DMS79 treated with DMSO at 0.1 percent for 48 hours (cell line): ENCODE results near the gene C1QTNF4.
A peak's percentile ranks its signal among the peaks of the same experiment; 100 is the strongest.
"Not testable (repeated sequence)": the region's sequence is repeated elsewhere in the genome, so short reads cannot be mapped to it uniquely, and the experiment has no call there.

Experiments used
- DNase-seq: peaks from one replicate; lab custom pipeline; 2025; lab: John Stamatoyannopoulos, UW

C1QTNF4 gene

GRCh38 chr11:47566149-47566698 is 28.0 kb downstream of the C1QTNF4 start:
- DNase-seq, result peak; percentile 28

DNA sequence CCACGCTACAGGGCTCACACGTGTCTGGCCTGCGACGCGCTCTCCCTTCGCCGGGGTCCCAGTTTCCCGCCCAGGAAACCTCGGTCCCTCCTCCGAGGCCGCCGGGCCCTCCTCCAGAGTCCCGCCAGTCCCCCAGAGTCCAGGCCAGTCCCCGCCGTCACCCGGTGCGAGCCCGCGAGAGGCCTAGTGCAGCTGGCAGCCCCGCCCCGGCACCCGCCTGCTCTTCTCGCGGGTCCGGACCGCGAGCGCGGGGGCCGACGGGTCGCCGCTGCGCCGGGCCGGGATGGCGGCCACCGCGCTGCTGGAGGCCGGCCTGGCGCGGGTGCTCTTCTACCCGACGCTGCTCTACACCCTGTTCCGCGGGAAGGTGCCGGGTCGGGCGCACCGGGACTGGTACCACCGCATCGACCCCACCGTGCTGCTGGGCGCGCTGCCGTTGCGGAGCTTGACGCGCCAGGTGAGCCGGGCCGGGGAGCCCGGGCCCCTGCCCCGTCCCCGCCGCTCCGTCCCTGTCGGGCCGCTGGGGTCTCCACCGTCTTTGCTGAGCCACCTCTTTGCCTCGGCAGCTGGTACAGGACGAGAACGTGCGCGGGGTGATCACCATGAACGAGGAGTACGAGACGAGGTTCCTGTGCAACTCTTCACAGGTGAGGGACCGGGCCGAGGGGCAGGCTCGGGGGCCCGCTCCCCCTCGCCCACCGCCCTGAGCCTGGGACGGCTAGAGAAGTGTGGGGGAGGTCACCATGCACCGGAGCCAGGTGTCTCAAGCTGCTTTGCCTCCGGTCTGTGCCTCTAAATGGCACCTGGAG is 28.7 kb downstream of the C1QTNF4 start, which contains the start of gene PTPMT1:
TSS of gene PTPMT1 (plus strand) at position 260 of the 809 bp plus-strand sequence. CDS start at position 284, 24 bp downstream.
- peak; percentile 37 for DNase-seq

- no peak for DNase-seq
These were observed 29.3 kb downstream of the C1QTNF4 start for GRCh38 chr11:47564933-47565339.

GRCh38 chr11:47564366-47564765 is 29.8 kb downstream of the C1QTNF4 start:
- not testable (repeated sequence) for DNase-seq

GRCh38 chr11:47562393-47562792 is 31.8 kb downstream of the C1QTNF4 start:
- DNase-seq, result not testable (repeated sequence)

DNA sequence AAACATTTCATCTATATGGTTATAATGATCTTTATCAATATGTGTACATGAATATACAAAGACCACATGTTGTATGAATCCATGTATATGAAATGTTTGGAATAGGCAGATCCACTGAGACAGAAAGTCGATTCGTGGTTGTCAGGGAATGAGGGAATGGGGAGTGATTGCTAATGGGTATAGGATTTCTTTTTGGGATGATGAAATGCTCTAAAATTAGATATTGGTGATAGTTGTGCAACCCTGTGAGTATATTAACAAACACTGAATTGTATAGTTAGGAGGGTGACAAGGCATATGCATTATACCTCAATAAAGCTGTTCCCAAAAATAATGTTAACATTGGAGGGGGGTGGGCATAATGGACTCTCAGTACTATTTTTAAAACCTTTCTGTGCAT is 33.8 kb downstream of the C1QTNF4 start:
- no peak for DNase-seq

DNA sequence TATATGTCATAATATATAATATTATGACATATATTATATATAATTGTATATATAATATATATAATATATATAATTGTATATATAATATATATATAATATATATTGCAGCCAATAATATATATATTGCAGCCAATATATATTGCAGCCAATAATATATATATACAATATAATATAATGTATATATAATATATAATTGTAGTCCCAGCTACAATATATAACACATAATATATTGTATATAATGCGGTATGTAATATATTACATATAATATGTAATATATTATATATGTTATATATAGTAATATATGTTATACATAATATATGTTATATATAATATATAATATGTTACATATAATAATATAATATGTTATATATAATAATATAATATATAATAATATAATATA is 35.5 kb downstream of the C1QTNF4 start:
- no peak for DNase-seq

- DNase-seq, result not testable (repeated sequence)
These were observed 37.2 kb downstream of the C1QTNF4 start for GRCh38 chr11:47557004-47557403.

GRCh38 chr11:47553406-47553743 is 40.8 kb downstream of the C1QTNF4 start:
- DNase-seq, result no peak

- DNase-seq, result peak; percentile 88
These were observed 41.4 kb downstream of the C1QTNF4 start, which contains the start of gene CELF1 for GRCh38 chr11:47552566-47553405. CELF1 (minus strand) TSS chr11:47553132; CDS start chr11:47499523, 53,609 bp downstream.

GRCh38 chr11:47552056-47552565 is 42.1 kb downstream of the C1QTNF4 start:
- DNase-seq, result peak; percentile 15

DNA sequence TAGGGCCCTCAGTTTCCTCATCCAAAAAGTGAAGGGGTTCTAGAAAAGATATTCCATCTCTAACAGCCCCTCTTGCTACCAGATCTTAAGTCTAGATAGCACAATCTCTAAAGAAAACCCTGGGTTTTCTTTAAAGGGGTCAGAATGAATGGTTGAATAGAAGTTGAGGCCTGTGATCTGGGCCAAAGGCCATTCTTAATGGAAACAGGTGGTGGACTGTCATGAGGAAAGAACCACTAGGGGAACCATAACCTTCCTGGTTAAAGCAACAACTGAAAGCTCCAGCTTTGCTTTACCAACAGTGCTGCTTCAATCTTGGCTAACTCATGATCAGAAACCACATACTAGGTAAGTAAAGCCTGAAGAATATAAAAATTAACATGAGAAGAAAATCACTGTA is 43.1 kb downstream of the C1QTNF4 start:
- no peak for DNase-seq

DNA sequence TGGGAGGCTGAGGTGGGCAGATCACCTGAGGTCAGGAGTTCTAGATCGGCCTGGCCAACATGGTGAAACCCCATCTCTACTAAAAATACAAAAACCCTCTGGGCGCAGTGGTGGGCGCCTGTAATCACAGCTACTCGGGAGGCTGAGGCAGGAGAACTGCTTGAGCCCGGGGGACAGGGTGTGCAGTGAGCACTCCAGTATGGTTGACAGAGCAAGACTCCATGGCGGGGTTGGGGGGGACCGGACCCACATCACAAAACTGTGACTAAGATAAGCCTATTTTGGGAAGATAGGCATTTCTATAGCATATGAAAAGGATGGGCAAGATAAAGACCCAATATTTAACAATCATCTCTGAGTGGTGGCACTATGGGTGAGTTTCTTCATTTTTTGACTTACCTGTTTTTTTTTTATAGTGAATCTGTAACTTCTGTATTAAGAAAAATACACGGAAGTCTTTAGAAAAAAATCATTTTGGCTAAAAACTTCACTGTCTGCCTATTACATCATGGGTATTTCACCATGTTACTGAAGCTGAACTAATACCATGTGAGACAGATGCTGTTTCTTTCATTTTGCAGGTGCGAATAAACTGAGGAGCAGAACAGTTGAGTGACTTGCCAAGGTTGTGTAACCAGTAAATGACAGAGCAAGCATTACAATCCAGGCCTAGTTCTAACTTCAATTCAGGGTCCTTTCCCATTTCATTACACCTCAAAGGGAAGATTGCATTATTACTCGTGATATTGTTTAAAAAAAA is 43.7 kb downstream of the C1QTNF4 start:
- DNase-seq, result no peak

- DNase-seq, result not testable (repeated sequence)
These were observed 47.9 kb downstream of the C1QTNF4 start for GRCh38 chr11:47546274-47546673.

DNA sequence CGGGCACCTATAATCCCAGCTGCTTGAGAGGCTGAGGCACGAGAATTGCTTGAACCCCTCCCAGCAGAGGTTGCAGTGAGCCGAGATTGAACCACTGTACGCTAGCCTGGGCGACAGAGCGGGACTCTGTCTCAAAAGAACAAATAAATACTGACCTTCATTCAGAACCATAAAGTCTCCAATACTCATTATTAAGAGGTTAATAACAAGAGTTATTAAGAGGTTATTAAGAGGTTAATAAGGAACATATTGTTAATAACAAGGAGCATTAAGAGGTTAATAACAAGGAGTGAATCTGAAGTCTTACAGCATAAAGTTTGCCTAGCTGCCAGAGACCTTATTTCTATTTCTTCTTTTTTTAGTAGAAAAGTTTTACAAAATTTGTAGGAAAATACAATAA is 48.9 kb downstream of the C1QTNF4 start:
- no peak for DNase-seq

DNA sequence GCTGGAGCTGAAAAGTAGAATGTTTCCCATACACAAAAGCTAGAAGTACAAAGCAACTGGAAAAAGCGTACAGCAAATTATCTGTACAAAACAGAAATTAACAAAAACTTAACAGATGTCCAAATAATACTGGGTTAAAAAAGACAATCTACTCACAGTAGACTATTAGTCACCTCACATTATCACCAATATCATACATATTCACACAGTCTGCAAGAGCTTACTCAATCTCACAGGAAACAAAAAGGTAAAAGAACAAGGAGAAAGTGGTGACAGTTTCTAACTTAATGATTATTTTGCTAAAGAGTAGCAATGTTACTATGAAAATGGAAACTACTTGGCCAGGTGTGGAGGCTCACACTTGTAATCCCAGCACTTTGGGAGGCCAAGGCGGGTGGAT is 53.1 kb downstream of the C1QTNF4 start:
- DNase-seq, result no peak

DNA sequence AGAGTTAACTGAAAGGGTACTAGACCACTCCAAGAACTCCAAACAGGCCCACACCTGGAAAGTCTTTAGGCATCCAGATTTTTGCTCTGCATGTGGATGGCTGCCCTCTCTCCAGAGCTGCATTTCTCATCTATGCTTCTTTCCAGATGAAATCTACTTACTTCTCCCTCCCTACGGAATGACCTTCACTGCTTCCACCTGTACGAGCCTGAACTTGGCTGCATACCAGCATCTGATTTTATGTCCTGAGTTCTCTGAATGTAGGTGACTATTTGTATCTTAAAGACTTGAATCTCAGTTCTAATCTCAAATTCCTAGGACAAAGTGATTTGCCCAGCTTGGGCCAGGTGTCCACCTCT is 54.6 kb downstream of the C1QTNF4 start:
- no peak for DNase-seq
